ENCODE data around the gene SLAMF8. TPM values are rescaled to one million over a fixed set of nuclear protein-coding genes. Genes with fewer than 3 reads are reported as not detected.

SLAMF8 gene
- total and polyA plus RNA-seq, 4 donors: 5.2 to 67.0 (median 28.4) TPM

- Histone ChIP-seq H3K27ac (ENCODE audit: low read depth in 1 of 2, low read length in 1 of 2) (peak overlapping the region in 1 of 2 donors; percentile 27), H3K27me3 (ENCODE audit: control insufficient read depth in 3 of 3, insufficient read depth in 3 of 3, low read length in 2 of 3) (no peaks in the 10 kb centered on the region), H3K9ac (ENCODE audit: insufficient read depth in 1 of 2, low read length in 2 of 2) (no peak overlapping the region), H3K4me3 (no peak overlapping the region), H3K36me3 (ENCODE audit: control insufficient read depth in 4 of 4, insufficient read depth in 4 of 4, low read length in 4 of 4) (no peaks in the 10 kb centered on the region), H3K4me1 (ENCODE audit: control insufficient read depth in 5 of 5, insufficient read depth in 5 of 5, low read length in 5 of 5) (peaks cover 0 to 4% (median 0%) of the 10 kb centered on the region in 5 donors), H3K9me3 (ENCODE audit: control insufficient read depth in 4 of 4, insufficient read depth in 3 of 4, low read length in 3 of 4) (no peaks in the 10 kb centered on the region)
- no peak for TF ChIP-seq CTCF (IDR thresholded peaks at IDR 0.05; ENCODE audit: control extremely low read depth, extremely low read depth)
- peak; percentile 87 for ATAC-seq (ENCODE audit: insufficient read depth, low FRiP score)
- 41 to 50% methylated on average over 9 of the region's 9 CpGs for WGBS, 2 donors
- DNase-seq: peak; percentile 69 to 74 (median 73)
Observed at GRCh38 chr1:159867664-159868026, 41.0 kb downstream of the SLAMF8 start.

GRCh38 chr1:159868766-159869165 lies 42.1 kb downstream of the SLAMF8 start:
- H3K27ac ChIP-seq (ENCODE audit: low read depth in 1 of 2, low read length in 1 of 2): no peak overlapping the region

GRCh38 chr1:159869173-159869572 lies 42.5 kb downstream of the SLAMF8 start:
- Histone ChIP-seq H3K9me3 (ENCODE audit: control insufficient read depth in 4 of 4, insufficient read depth in 3 of 4, low read length in 3 of 4) (no peaks in the 10 kb centered on the region), H3K4me3 (no peak overlapping the region), H3K36me3 (ENCODE audit: control insufficient read depth in 4 of 4, insufficient read depth in 4 of 4, low read length in 4 of 4) (no peaks in the 10 kb centered on the region), H3K27ac (ENCODE audit: low read depth in 1 of 2, low read length in 1 of 2) (no peak overlapping the region), H3K27me3 (ENCODE audit: control insufficient read depth in 3 of 3, insufficient read depth in 3 of 3, low read length in 2 of 3) (no peaks in the 10 kb centered on the region), H3K9ac (ENCODE audit: insufficient read depth in 1 of 2, low read length in 2 of 2) (no peak overlapping the region), H3K4me1 (ENCODE audit: control insufficient read depth in 5 of 5, insufficient read depth in 5 of 5, low read length in 5 of 5) (peaks cover 0 to 4% (median 0%) of the 10 kb centered on the region in 5 donors)
- no peak for DNase-seq
- WGBS, 2 donors: 29 to 57% methylated on average over 4 of the region's 4 CpGs
- no peak for TF ChIP-seq CTCF (IDR thresholded peaks at IDR 0.05; ENCODE audit: control extremely low read depth, extremely low read depth)
- no peak for ATAC-seq (ENCODE audit: insufficient read depth, low FRiP score)

More at GRCh38 chr1:159868766-159869165, 42.1 kb downstream of the SLAMF8 start:
- Histone ChIP-seq H3K36me3 (ENCODE audit: control insufficient read depth in 4 of 4, insufficient read depth in 4 of 4, low read length in 4 of 4) (no peaks in the 10 kb centered on the region), H3K9ac (ENCODE audit: insufficient read depth in 1 of 2, low read length in 2 of 2) (no peak overlapping the region), H3K27me3 (ENCODE audit: control insufficient read depth in 3 of 3, insufficient read depth in 3 of 3, low read length in 2 of 3) (no peaks in the 10 kb centered on the region), H3K9me3 (ENCODE audit: control insufficient read depth in 4 of 4, insufficient read depth in 3 of 4, low read length in 3 of 4) (no peaks in the 10 kb centered on the region), H3K4me3 (no peak overlapping the region), H3K4me1 (ENCODE audit: control insufficient read depth in 5 of 5, insufficient read depth in 5 of 5, low read length in 5 of 5) (peaks cover 0 to 4% (median 0%) of the 10 kb centered on the region in 5 donors)
- ATAC-seq (ENCODE audit: insufficient read depth, low FRiP score) (no peak), DNase-seq (no peak)
- 53 to 65% methylated on average over 3 of the region's 3 CpGs for WGBS, 2 donors
- no peak for TF ChIP-seq CTCF (IDR thresholded peaks at IDR 0.05; ENCODE audit: control extremely low read depth, extremely low read depth)

DNA sequence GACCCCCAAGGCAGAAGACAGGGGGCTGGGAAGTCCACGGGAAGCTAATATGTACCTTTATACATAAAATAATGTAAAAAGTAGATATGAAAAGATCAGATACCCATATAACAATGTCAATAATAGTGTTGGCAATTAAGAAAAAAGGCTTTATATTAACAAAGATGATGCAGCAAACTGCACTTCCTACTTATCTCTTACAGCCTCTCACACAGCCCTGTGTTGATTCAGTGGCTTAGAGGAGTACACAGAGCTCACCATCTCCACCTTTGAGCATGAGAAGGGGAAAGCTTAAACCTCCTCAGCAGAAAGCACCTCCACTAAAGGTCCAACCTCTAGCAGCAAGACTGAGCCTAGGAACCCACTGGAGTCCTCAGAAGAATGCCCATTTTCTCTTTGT lies 42.9 kb downstream of the SLAMF8 start:
- Histone ChIP-seq H3K27ac (ENCODE audit: low read depth in 1 of 2, low read length in 1 of 2) (no peak overlapping the region), H3K27me3 (ENCODE audit: control insufficient read depth in 3 of 3, insufficient read depth in 3 of 3, low read length in 2 of 3) (no peaks in the 10 kb centered on the region), H3K9me3 (ENCODE audit: control insufficient read depth in 4 of 4, insufficient read depth in 3 of 4, low read length in 3 of 4) (no peaks in the 10 kb centered on the region), H3K4me1 (ENCODE audit: control insufficient read depth in 5 of 5, insufficient read depth in 5 of 5, low read length in 5 of 5) (peaks cover 0 to 4% (median 0%) of the 10 kb centered on the region in 5 donors), H3K36me3 (ENCODE audit: control insufficient read depth in 4 of 4, insufficient read depth in 4 of 4, low read length in 4 of 4) (no peaks in the 10 kb centered on the region), H3K4me3 (no peak overlapping the region), H3K9ac (ENCODE audit: insufficient read depth in 1 of 2, low read length in 2 of 2) (no peak overlapping the region)
- no peak for TF ChIP-seq CTCF (IDR thresholded peaks at IDR 0.05; ENCODE audit: control extremely low read depth, extremely low read depth)
- ATAC-seq (ENCODE audit: insufficient read depth, low FRiP score): no peak
- no peak for DNase-seq
- 69 to 86% methylated on average over 1 of the region's 1 CpG for WGBS, 2 donors
